ENCODE results near the gene EVX2.

DNA sequence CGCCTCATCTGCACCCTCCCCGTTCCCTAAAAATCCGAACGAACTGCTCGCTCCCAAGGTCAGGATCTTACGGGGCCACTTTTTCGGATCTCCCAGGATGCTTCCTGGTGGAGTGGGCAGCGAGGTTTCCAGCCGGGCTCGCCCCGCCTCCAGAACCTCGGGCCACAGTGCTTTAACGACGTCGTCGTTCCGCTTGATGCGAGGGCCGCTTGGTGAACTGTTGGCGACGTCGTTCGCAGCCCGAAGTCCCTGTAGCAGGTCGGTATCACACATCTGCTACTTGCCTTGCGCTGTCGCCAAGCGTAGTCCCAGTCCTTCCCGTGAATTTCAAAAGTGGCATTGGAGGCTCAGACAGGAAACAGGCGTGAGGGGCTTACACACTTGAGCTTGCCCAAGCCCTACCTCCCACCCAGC, 15.3 kb downstream of the EVX2 start:
- TF ChIP-seq NR2C2 (CRISPR knock-in tag; IDR thresholded peaks at IDR 0.05) (no peak), JUN (CRISPR knock-in tag; IDR thresholded peaks at IDR 0.05) (no peak)
- TF ChIP-seq, protein P1, sequence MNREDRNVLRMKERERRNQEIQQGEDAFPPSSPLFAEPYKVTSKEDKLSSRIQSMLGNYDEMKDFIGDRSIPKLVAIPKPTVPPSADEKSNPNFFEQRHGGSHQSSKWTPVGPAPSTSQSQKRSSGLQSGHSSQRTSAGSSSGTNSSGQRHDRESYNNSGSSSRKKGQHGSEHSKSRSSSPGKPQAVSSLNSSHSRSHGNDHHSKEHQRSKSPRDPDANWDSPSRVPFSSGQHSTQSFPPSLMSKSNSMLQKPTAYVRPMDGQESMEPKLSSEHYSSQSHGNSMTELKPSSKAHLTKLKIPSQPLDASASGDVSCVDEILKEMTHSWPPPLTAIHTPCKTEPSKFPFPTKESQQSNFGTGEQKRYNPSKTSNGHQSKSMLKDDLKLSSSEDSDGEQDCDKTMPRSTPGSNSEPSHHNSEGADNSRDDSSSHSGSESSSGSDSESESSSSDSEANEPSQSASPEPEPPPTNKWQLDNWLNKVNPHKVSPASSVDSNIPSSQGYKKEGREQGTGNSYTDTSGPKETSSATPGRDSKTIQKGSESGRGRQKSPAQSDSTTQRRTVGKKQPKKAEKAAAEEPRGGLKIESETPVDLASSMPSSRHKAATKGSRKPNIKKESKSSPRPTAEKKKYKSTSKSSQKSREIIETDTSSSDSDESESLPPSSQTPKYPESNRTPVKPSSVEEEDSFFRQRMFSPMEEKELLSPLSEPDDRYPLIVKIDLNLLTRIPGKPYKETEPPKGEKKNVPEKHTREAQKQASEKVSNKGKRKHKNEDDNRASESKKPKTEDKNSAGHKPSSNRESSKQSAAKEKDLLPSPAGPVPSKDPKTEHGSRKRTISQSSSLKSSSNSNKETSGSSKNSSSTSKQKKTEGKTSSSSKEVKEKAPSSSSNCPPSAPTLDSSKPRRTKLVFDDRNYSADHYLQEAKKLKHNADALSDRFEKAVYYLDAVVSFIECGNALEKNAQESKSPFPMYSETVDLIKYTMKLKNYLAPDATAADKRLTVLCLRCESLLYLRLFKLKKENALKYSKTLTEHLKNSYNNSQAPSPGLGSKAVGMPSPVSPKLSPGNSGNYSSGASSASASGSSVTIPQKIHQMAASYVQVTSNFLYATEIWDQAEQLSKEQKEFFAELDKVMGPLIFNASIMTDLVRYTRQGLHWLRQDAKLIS (CRISPR knock-in tag; IDR thresholded peaks at IDR 0.05; ENCODE audit: borderline replicate concordance) = no peak

All from WTC11 (cell line).